ENCODE results near the gene RCAN1.

RCAN1 gene

GRCh38 chr21:34520281-34520680 lies 94.6 kb downstream of the RCAN1 start:
- TF ChIP-seq YY1 (IDR thresholded peaks at IDR 0.05; ENCODE audit: low read depth): no peak
- TF ChIP-seq CEBPB (IDR thresholded peaks at IDR 0.05): no peak
- TF ChIP-seq EP300 (IDR thresholded peaks at IDR 0.05; ENCODE audit: borderline replicate concordance): no peak
- TF ChIP-seq EGR1 (IDR thresholded peaks at IDR 0.05): no peak
- TF ChIP-seq USF1 (IDR thresholded peaks at IDR 0.05): no peak
- no peak for TF ChIP-seq ZBTB7A (IDR thresholded peaks at IDR 0.05; ENCODE audit: low read depth)
- TF ChIP-seq TCF12 (IDR thresholded peaks at IDR 0.05; ENCODE audit: low read depth): no peak
- TF ChIP-seq NFIC (IDR thresholded peaks at IDR 0.05): no peak
- TF ChIP-seq MAX (IDR thresholded peaks at IDR 0.05): no peak
- no peak for TF ChIP-seq FOXM1 (IDR thresholded peaks at IDR 0.05; ENCODE audit: borderline replicate concordance, low read depth)

GRCh38 chr21:34519694-34520093 lies 95.2 kb downstream of the RCAN1 start:
- TF ChIP-seq YY1 (IDR thresholded peaks at IDR 0.05; ENCODE audit: low read depth) (no peak), CEBPB (IDR thresholded peaks at IDR 0.05) (no peak), REST (IDR thresholded peaks at IDR 0.05; ENCODE audit: low read depth) (no peak), ZBTB7A (IDR thresholded peaks at IDR 0.05; ENCODE audit: low read depth) (no peak), TAF1 (IDR thresholded peaks at IDR 0.05; ENCODE audit: low read depth) (no peak), EGR1 (IDR thresholded peaks at IDR 0.05) (no peak), USF1 (IDR thresholded peaks at IDR 0.05) (no peak), FOXM1 (IDR thresholded peaks at IDR 0.05; ENCODE audit: borderline replicate concordance, low read depth) (no peak), NFIC (IDR thresholded peaks at IDR 0.05) (no peak), TEAD4 (IDR thresholded peaks at IDR 0.05) (no peak), CREB1 (IDR thresholded peaks at IDR 0.05; ENCODE audit: low read depth) (no peak)

GRCh38 chr21:34519016-34519415 lies 95.9 kb downstream of the RCAN1 start:
- TF ChIP-seq TAF1 (IDR thresholded peaks at IDR 0.05; ENCODE audit: low read depth) (no peak), EP300 (IDR thresholded peaks at IDR 0.05; ENCODE audit: borderline replicate concordance) (no peak)

- no peak for TF ChIP-seq USF1 (IDR thresholded peaks at IDR 0.05)
- no peak for TF ChIP-seq TAF1 (IDR thresholded peaks at IDR 0.05; ENCODE audit: low read depth)
- TF ChIP-seq REST (IDR thresholded peaks at IDR 0.05; ENCODE audit: low read depth): no peak
Measured at GRCh38 chr21:34518301-34518700, 96.6 kb downstream of the RCAN1 start.

- no peak for TF ChIP-seq CREB1 (IDR thresholded peaks at IDR 0.05; ENCODE audit: low read depth)
- no peak for TF ChIP-seq USF1 (IDR thresholded peaks at IDR 0.05)
- TF ChIP-seq RAD21 (IDR thresholded peaks at IDR 0.05; ENCODE audit: low read depth): peak; percentile 19; the same call in 1 of the 2 replicates
Measured at GRCh38 chr21:34517491-34518245, 97.2 kb downstream of the RCAN1 start.

GRCh38 chr21:34517039-34517438 lies 97.9 kb downstream of the RCAN1 start:
- no peak for TF ChIP-seq RAD21 (IDR thresholded peaks at IDR 0.05; ENCODE audit: low read depth)
- no peak for TF ChIP-seq YY1 (IDR thresholded peaks at IDR 0.05; ENCODE audit: low read depth)
- TF ChIP-seq FOXM1 (IDR thresholded peaks at IDR 0.05; ENCODE audit: borderline replicate concordance, low read depth): no peak
- no peak for TF ChIP-seq TEAD4 (IDR thresholded peaks at IDR 0.05)
- no peak for TF ChIP-seq CEBPB (IDR thresholded peaks at IDR 0.05)
- no peak for TF ChIP-seq TAF1 (IDR thresholded peaks at IDR 0.05; ENCODE audit: low read depth)
- no peak for TF ChIP-seq NFIC (IDR thresholded peaks at IDR 0.05)
- no peak for TF ChIP-seq USF1 (IDR thresholded peaks at IDR 0.05)

All from Ishikawa (cell line).